ENCODE data around the gene DCAF7.

Gene DCAF7

DNA sequence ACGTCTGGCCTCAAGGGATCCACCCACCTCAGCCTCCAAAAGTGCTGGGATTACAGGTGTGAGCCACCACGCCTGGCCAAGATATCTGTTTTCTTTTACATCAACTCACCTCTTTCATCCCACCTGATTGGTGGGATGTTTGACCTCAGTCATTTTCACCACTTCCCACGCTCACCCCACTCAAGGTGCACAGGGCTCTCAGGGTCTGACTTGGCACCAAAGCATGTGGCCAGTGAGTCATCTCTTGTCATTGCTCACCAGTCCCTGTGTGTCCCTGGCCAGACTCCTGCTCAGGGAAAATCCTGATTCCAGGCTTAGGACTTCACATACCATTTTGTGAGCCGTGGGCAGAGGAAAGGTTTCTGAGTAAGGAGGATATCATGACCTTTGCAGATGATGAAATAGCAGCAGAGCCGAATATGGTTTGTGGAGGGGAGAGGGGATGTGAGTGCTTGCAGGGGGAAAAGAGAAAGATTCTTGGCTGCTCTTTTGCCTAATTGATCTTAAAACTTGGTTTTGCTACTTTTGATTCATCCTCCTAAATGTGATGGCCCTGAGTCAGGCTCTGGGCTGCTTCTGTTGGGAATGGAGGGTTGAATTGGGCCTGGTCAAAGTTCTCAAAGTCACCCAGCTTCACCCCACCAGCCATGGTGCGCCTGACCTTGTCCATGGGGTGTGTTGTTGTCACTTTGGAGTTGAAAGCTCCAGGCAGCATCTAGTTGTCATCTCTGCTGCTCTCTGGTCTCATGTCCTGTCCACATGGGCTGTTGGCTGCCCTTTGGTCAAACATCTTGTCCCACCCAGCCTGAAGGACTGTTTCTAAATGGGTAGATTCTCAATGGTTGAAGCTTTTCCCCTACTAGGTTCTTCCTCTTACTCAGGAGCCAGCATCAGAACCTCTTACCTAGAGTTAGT lies 33.1 kb upstream of the DCAF7 start:
- TF ChIP-seq, protein P1, sequence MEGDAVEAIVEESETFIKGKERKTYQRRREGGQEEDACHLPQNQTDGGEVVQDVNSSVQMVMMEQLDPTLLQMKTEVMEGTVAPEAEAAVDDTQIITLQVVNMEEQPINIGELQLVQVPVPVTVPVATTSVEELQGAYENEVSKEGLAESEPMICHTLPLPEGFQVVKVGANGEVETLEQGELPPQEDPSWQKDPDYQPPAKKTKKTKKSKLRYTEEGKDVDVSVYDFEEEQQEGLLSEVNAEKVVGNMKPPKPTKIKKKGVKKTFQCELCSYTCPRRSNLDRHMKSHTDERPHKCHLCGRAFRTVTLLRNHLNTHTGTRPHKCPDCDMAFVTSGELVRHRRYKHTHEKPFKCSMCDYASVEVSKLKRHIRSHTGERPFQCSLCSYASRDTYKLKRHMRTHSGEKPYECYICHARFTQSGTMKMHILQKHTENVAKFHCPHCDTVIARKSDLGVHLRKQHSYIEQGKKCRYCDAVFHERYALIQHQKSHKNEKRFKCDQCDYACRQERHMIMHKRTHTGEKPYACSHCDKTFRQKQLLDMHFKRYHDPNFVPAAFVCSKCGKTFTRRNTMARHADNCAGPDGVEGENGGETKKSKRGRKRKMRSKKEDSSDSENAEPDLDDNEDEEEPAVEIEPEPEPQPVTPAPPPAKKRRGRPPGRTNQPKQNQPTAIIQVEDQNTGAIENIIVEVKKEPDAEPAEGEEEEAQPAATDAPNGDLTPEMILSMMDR (IDR thresholded peaks at IDR 0.05; ENCODE audit: borderline replicate concordance, control extremely low read depth, extremely low read depth, insufficient read depth, missing control alignments) = no peak
- in situ Hi-C loops (cut with MboI; ENCODE audit: low sequenced_read_pairs, unreplicated experiment) = no loop called here
- DNase-seq (ENCODE audit: low spot score) = no peak

DNA sequence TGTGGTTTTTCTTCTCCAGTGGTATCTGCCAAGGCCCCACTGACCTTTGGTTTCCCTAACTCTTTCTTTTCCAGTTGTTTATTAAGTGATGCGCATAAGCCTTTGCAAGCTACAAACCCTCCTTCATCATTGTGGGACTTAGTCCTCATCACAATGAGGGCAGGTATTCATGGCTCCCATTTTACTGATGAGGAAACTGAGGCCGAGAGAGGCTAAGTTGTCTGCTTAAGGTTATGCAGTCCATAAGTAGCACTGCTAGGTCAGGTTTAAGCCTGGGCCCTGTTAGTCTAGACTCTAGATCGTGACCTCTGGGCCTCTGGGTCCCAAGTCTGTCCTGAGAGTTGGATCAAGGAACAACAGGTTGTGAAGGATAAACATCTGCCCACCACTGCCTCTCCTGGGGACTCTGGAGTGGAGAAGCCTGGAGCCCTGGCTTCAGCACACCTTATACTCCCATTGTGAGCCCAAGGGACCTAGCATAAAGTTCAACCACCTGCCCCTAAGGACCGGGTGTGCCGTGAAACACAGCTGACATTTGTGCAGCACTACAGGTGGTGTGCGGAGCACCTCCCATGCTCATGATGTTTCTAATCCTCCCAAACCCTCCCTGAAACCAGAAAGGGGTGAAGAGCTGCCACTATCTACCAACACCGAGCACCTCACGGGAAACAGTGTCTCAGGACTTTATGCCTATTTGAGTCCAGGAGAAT lies 32.3 kb upstream of the DCAF7 start:
- TF ChIP-seq, protein P1 (IDR thresholded peaks at IDR 0.05; ENCODE audit: borderline replicate concordance, control extremely low read depth, extremely low read depth, insufficient read depth, missing control alignments) = no peak
- in situ Hi-C loops (cut with MboI; ENCODE audit: low sequenced_read_pairs, unreplicated experiment) = no loop called here
- DNase-seq (ENCODE audit: low spot score) = no peak

DNA sequence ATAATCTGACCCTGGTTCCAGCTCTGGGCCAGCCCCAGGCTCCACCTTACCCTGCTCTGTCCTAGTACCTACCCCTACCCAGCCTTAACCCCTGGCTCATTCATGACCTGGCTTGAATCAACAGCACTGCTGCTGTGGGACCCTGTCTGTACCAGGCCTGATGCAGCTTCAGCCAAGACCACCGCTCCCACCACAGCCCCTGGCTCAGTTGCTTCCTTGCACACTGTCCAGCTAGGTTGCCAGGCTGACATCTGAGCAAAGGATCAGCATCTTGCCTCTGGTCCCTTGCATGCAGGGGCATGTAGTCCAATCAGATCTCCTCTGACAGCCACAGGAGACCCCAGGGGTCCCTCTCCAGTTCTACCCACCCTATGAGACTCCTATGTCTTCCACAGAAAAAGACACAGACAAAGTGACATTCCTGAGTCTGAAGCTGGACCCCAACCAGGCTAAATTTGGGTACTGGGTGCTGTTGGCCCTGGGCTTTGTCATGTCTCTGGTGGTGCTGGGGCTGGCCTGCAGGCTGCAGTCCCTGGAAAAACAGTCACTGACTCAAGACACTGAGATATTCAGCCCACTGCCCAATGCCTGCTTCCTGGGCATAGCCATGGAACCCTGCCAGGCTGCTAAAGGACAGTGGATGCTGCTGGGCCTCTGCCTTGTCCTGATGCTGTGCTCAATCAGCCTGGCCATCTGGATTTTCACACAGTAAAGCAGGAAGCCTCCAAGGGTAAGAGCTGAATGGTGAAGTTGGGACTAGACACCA lies 31.0 kb upstream of the DCAF7 start:
- no peak for DNase-seq (ENCODE audit: low spot score)
- in situ Hi-C loops (cut with MboI; ENCODE audit: low sequenced_read_pairs, unreplicated experiment) = no loop called here
- TF ChIP-seq, protein P1 (IDR thresholded peaks at IDR 0.05; ENCODE audit: borderline replicate concordance, control extremely low read depth, extremely low read depth, insufficient read depth, missing control alignments) = no peak

DNA sequence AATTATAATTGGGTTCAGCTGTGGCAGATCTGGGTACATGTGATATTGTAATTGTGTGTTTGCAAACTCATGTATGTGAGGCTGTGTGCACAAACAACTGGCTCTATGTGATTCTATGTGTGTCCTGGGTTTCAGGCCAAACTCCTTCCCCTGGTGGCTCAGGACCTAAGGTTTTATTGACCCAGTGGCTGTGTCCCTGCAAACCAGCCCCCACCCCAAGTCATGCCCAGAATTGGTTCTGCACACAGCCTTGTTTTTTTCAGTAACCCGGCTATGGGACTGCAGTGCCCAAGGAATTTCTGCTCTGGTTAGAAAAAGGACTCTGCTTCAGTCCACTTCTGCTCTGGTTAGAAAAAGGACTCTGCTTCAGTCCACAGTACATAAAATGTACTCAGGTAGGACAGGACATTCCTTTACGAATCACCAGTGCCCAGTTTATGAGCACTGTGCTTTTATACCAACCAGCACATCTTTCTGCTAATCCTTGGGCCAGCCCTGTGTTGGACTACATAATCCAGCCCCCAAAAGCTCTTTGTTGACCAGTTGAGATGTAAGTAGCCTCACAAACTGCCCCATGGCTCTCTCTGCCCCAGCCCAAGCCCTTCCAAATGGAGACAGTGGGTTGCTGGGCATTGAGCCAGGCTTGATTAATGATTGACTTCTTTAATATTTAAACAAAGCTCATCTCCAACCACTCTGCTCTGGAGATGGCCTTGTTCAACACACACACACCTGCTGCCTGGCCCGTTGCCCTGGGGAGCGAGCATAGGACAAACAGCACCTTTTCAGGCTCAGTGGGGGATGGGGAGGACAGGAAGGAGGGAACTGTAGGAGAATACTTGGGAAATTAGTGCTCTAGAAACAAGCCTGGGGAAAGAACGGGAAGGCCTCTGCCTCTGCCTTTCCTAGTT lies 30.1 kb upstream of the DCAF7 start:
- TF ChIP-seq, protein P1 (IDR thresholded peaks at IDR 0.05; ENCODE audit: borderline replicate concordance, control extremely low read depth, extremely low read depth, insufficient read depth, missing control alignments) = no peak
- in situ Hi-C loops (cut with MboI; ENCODE audit: low sequenced_read_pairs, unreplicated experiment) = no loop called here
- no peak for DNase-seq (ENCODE audit: low spot score)

DNA sequence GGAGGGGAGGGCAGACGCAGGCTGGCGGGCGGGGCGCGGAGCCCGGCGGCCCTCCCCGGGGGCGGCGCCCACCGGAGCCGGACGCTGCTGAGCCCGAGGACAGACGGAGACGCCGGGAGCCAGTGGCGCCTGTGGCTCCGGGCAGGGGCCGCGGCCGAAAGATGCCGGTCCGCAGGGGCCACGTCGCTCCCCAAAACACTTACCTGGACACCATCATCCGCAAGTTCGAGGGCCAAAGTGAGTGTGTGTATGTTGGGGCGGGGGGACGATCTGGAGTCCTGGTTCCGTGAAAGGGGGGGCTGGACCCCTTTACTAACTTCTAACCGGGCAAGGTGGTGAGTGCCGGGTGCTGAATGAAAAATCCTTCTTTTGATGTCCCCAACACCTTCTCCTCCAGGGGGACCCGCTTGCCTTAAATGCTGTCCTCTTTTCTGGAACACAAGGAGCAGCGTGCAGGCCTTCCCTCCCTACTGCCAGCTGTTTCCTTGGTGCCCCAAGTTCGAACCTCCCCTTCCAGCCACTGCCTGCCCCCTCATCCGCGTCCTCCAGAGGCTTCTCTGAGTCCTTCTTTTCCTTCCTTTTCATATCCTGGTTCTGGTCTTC lies 26.9 kb upstream of the DCAF7 start, which contains the start of gene KCNH6:
KCNH6 (plus strand) TSS at position 106 of the 603 bp plus-strand sequence; CDS start at position 162, 56 bp downstream.
- TF ChIP-seq, protein P1 (IDR thresholded peaks at IDR 0.05; ENCODE audit: borderline replicate concordance, control extremely low read depth, extremely low read depth, insufficient read depth, missing control alignments) = no peak
- DNase-seq (ENCODE audit: low spot score) = no peak
- in situ Hi-C loops (cut with MboI; ENCODE audit: low sequenced_read_pairs, unreplicated experiment) = no loop called here
